Peyer's patch (tissue), 4 donors: ENCODE results near the gene GDPD5. TPM values are rescaled to one million over a fixed set of nuclear protein-coding genes. Genes with fewer than 3 reads are reported as not detected.

Experiments used
- DNase-seq, 3 donors: peaks; one replicate each; pipeline ENCODE4 v3.0.0-alpha.2; 2017 to 2019
- H3K27ac ChIP-seq, 4 donors: fragments of 200-600 bp; sonication (generic); one replicate each; pipeline ENCODE4 v1.5.1; 2016 to 2019
- H3K27me3 ChIP-seq, 2 donors: fragments of 200-600 bp; sonication (generic); one replicate each; pipeline ENCODE4 v1.5.1; 2019
- H3K36me3 ChIP-seq, 3 donors: fragments of 200-600 bp; sonication (generic); one replicate each; pipeline ENCODE4 v1.5.1; 2016 to 2019
- H3K4me1 ChIP-seq, 4 donors: fragments of 200-600 bp; sonication (generic); one replicate each; pipeline ENCODE4 v1.5.1; 2016 to 2019
- H3K4me3 ChIP-seq, 4 donors: fragments of 200-600 bp; sonication (generic); 1 replicate in 3 of 4; 2 replicates in 1 of 4; pipeline ENCODE4 v1.5.1; 2016 to 2019; ENCODE audit warnings: mild to moderate bottlenecking in 1 of 4
- H3K9me3 ChIP-seq, 4 donors: fragments of 200-600 bp; sonication (generic); one replicate each; pipeline ENCODE4 v1.5.1; 2016 to 2019; ENCODE audit warnings: mild to moderate bottlenecking in 1 of 4
- CTCF ChIP-seq, 6 experiments: fragments of 450-650 bp in 4 of 6; fragments of 200-600 bp in 2 of 6; sonication (generic) in 1 of 6; IDR thresholded peaks; one replicate each; pipeline ENCODE4 v1.5.1; 2017 to 2019; ENCODE audit warnings: antibody characterized with exemption in 6 of 6, mild to moderate bottlenecking in 3 of 6, moderate library complexity in 1 of 6
- POLR2A ChIP-seq, 2 donors: fragments of 450-650 bp; IDR thresholded peaks; one replicate each; pipeline ENCODE4 v1.5.1; 2017; ENCODE audit warnings: antibody characterized with exemption in 2 of 2, mild to moderate bottlenecking in 2 of 2, moderate library complexity in 2 of 2
- total RNA-seq, 4 donors: library from RNA; depleted of rRNA; stranded (reverse); fragments of >200 nt; gene quantifications; one replicate each; pipeline ENCODE4 v1.1.0, GENCODE V29; 2016

GDPD5 gene
- total RNA-seq, 4 donors from 2014 or later: 2.5 to 48.9 (median 22.2) TPM

- peak in 1 of 3 donors; percentile 67 for DNase-seq
- peaks cover 0 to 39% (median 0%) of the 10 kb centered on the region in 3 donors for H3K36me3 ChIP-seq
- no peak overlapping the region for H3K4me3 ChIP-seq
- H3K4me1 ChIP-seq: peaks cover 0 to 50% (median 4%) of the 10 kb centered on the region in 4 donors
- no peaks in the 10 kb centered on the region for H3K9me3 ChIP-seq
- TF ChIP-seq CTCF (IDR thresholded peaks at IDR 0.05) (no peak), POLR2A (IDR thresholded peaks at IDR 0.05) (no peak)
- peak overlapping the region in 3 of 4 donors; percentile 87 to 97 (median 92) for H3K27ac ChIP-seq
- no peaks in the 10 kb centered on the region for H3K27me3 ChIP-seq
These were observed 39.6 kb upstream of the GDPD5 start for GRCh38 chr11:75565221-75565814.

GRCh38 chr11:75563978-75564552 is 38.3 kb upstream of the GDPD5 start:
- H3K27me3 ChIP-seq: no peaks in the 10 kb centered on the region
- TF ChIP-seq POLR2A (IDR thresholded peaks at IDR 0.05): no peak
- TF ChIP-seq CTCF (IDR thresholded peaks at IDR 0.05): peak in 3 of 6 experiments; percentile 11 to 19 (median 16)
- no peaks in the 10 kb centered on the region for H3K9me3 ChIP-seq
- DNase-seq: no peak
- peak overlapping the region in 3 of 4 donors; percentile 72 to 76 (median 74) for H3K4me3 ChIP-seq
- peaks cover 0 to 26% (median 0%) of the 10 kb centered on the region in 3 donors for H3K36me3 ChIP-seq
- peak overlapping the region; percentile 87 to 97 (median 94) for H3K27ac ChIP-seq
- H3K4me1 ChIP-seq: peaks cover 0 to 58% (median 7%) of the 10 kb centered on the region in 4 donors

- H3K27me3 ChIP-seq: no peaks in the 10 kb centered on the region
- no peaks in the 10 kb centered on the region for H3K9me3 ChIP-seq
- peaks cover 0 to 21% (median 0%) of the 10 kb centered on the region in 3 donors for H3K36me3 ChIP-seq
- H3K4me3 ChIP-seq: peak overlapping the region; percentile 72 to 76 (median 74)
- TF ChIP-seq POLR2A (IDR thresholded peaks at IDR 0.05): no peak
- TF ChIP-seq CTCF (IDR thresholded peaks at IDR 0.05): no peak
- H3K27ac ChIP-seq: peak overlapping the region; percentile 87 to 97 (median 94)
- H3K4me1 ChIP-seq: peaks cover 0 to 64% (median 8%) of the 10 kb centered on the region in 4 donors
- DNase-seq: no peak
These were observed 37.8 kb upstream of the GDPD5 start for GRCh38 chr11:75563501-75563977.

GRCh38 chr11:75562836-75563484 is 37.2 kb upstream of the GDPD5 start:
- peak overlapping the region; percentile 87 to 97 (median 94) for H3K27ac ChIP-seq
- no peaks in the 10 kb centered on the region for H3K27me3 ChIP-seq
- no peak for DNase-seq
- H3K4me3 ChIP-seq: peak overlapping the region; percentile 72 to 76 (median 74)
- no peak for TF ChIP-seq CTCF (IDR thresholded peaks at IDR 0.05)
- TF ChIP-seq POLR2A (IDR thresholded peaks at IDR 0.05): no peak
- H3K36me3 ChIP-seq: peaks cover 0 to 15% (median 0%) of the 10 kb centered on the region in 3 donors
- peaks cover 0 to 66% (median 8%) of the 10 kb centered on the region in 4 donors for H3K4me1 ChIP-seq
- no peaks in the 10 kb centered on the region for H3K9me3 ChIP-seq

GRCh38 chr11:75562048-75562835 is 36.5 kb upstream of the GDPD5 start, which contains the start of gene SERPINH1:
Gene SERPINH1, plus strand, starts transcription at chr11:75562253. Its CDS starts 4,097 bp downstream, at chr11:75566350.
- peak within 1 kb of the TSS; percentile 87 to 97 (median 94) for H3K27ac ChIP-seq
- no peaks in the 10 kb centered on the region for H3K27me3 ChIP-seq
- no peaks in the 10 kb centered on the region for H3K9me3 ChIP-seq
- DNase-seq: peak; percentile 69 to 92 (median 86)
- H3K4me3 ChIP-seq: peak within 1 kb of the TSS; percentile 72 to 76 (median 74)
- H3K36me3 ChIP-seq: peaks cover 0 to 8% (median 0%) of the 10 kb centered on the region in 3 donors
- H3K4me1 ChIP-seq: peaks cover 0 to 73% (median 8%) of the 10 kb centered on the region in 4 donors
- peak; percentile 70 to 88 for TF ChIP-seq POLR2A (IDR thresholded peaks at IDR 0.05)
- no peak for TF ChIP-seq CTCF (IDR thresholded peaks at IDR 0.05)
